ENCODE data around the gene SSBP3. TPM values are rescaled to one million over a fixed set of nuclear protein-coding genes. Genes with fewer than 3 reads are reported as not detected.
"Not testable (repeated sequence)": the region's sequence is repeated elsewhere in the genome, so short reads cannot be mapped to it uniquely, and the experiment has no call there.

The SSBP3 gene
- total and polyA plus RNA-seq, 8 donors: 33.0 to 129 (median 112) TPM

- intact Hi-C loops (cut with DNase I): no loop called here
- no peaks in the 10 kb centered on the region for H3K36me3 ChIP-seq
- TF ChIP-seq CTCF (IDR thresholded peaks at IDR 0.05): no peak
- no peaks in the 10 kb centered on the region for H3K9me3 ChIP-seq
- no peaks in the 10 kb centered on the region for H3K4me1 ChIP-seq
- DNase-seq: peak in 1 of 4 donors; percentile 19
- H3K27ac ChIP-seq: no peak overlapping the region
- H3K27me3 ChIP-seq: no peaks in the 10 kb centered on the region
- H3K4me3 ChIP-seq: no peak overlapping the region
- ATAC-seq: no peak
Measured at GRCh38 chr1:54428837-54429518, 22.8 kb upstream of the SSBP3 start.

GRCh38 chr1:54425152-54425584 lies 19.0 kb upstream of the SSBP3 start:
- H3K36me3 ChIP-seq: no peaks in the 10 kb centered on the region
- H3K9me3 ChIP-seq: no peaks in the 10 kb centered on the region
- intact Hi-C loops (cut with DNase I): no loop called here
- H3K4me1 ChIP-seq: no peaks in the 10 kb centered on the region
- no peaks in the 10 kb centered on the region for H3K27me3 ChIP-seq
- DNase-seq (no peak), ATAC-seq (no peak)
- TF ChIP-seq CTCF (IDR thresholded peaks at IDR 0.05): no peak
- no peak overlapping the region for H3K27ac ChIP-seq
- no peak overlapping the region for H3K4me3 ChIP-seq

- DNase-seq: no peak
- ATAC-seq: no peak
- no peaks in the 10 kb centered on the region for H3K27me3 ChIP-seq
- TF ChIP-seq CTCF (IDR thresholded peaks at IDR 0.05): no peak
- intact Hi-C loops (cut with DNase I): no loop called here
- no peaks in the 10 kb centered on the region for H3K4me1 ChIP-seq
- no peak overlapping the region for H3K4me3 ChIP-seq
- no peak overlapping the region for H3K27ac ChIP-seq
- no peaks in the 10 kb centered on the region for H3K9me3 ChIP-seq
- no peaks in the 10 kb centered on the region for H3K36me3 ChIP-seq
Measured at GRCh38 chr1:54424398-54424797, 18.2 kb upstream of the SSBP3 start.

- DNase-seq: no peak
- Histone ChIP-seq H3K4me3 (no peak overlapping the region), H3K27ac (no peak overlapping the region), H3K4me1 (no peaks in the 10 kb centered on the region), H3K27me3 (no peaks in the 10 kb centered on the region), H3K36me3 (no peaks in the 10 kb centered on the region), H3K9me3 (no peaks in the 10 kb centered on the region)
- TF ChIP-seq CTCF (IDR thresholded peaks at IDR 0.05): no peak
- intact Hi-C loops (cut with DNase I): no loop called here
- ATAC-seq: no peak
Measured at GRCh38 chr1:54421101-54421504, 14.9 kb upstream of the SSBP3 start.

- H3K4me1 ChIP-seq; ATAC-seq; DNase-seq; H3K27me3 ChIP-seq; H3K4me3 ChIP-seq; intact Hi-C loops (cut with DNase I); H3K27ac ChIP-seq; H3K9me3 ChIP-seq; H3K36me3 ChIP-seq: not testable (repeated sequence)
Measured at GRCh38 chr1:54418598-54418997, 12.4 kb upstream of the SSBP3 start.

- Histone ChIP-seq H3K4me1 (peaks cover 0 to 10% of the 10 kb centered on the region in 2 donors), H3K27ac (no peak overlapping the region), H3K9me3 (no peaks in the 10 kb centered on the region), H3K27me3 (no peaks in the 10 kb centered on the region), H3K36me3 (no peaks in the 10 kb centered on the region), H3K4me3 (no peak overlapping the region)
- peak; percentile 52 for ATAC-seq
- DNase-seq: no peak
- intact Hi-C loops (cut with DNase I): no loop called here
- TF ChIP-seq CTCF (IDR thresholded peaks at IDR 0.05): no peak
Measured at GRCh38 chr1:54417123-54417522, 10.9 kb upstream of the SSBP3 start.
